GM18873 (cell line): ENCODE results near the gene COL10A1.

Experiments used
- ATAC-seq: cut with Tn5 transposase; IDR thresholded peaks from one replicate; pipeline ENCODE4 v1.9.1; 2021; ENCODE audit warnings: mild to moderate bottlenecking, moderate library complexity, moderate number of reproducible peaks; ENCODE audit not compliant: unreplicated experiment, low FRiP score

The COL10A1 gene

DNA sequence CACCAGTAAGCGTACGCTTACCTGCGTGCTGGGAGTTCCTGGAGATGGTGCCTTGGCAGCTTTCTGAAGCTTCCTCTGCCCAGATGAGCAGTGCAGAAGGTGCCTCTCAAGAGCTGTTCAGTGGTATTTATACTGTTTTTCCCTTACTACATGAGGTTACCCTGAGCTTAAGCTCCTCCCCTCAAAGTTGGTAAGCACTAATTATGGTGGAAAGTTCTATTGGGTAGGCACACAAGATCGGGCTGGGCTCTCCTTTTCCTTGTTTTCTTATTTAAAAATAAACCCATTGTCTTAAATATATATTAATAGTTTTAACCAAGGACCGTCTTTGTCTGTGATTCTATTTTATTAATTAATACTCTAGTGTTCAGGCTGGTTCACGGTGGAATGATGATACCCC, at the start of gene COL10A1:
COL10A1 (minus strand) TSS at position 101 of the 400 bp plus-strand sequence. CDS start 640 bp downstream, outside the sequence.
- ATAC-seq, result no peak

DNA sequence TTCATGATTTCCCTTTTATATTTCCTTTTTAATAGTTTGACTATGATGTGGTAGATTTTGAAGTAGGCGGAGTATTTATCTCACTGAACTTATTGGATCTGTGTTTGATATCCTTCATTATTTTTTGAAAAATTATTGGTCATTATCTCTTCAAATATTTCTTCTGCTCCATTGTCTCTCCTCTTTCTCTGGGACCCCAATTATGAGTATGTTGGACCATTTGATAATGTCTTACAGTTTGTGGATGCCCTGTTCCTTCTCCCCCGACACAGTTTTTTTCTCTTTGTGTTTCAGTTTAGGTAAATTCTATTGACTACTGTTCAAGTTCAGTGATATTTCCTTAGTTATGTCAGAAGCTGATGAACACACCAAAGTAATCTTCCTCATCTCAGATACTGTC, 49.4 kb upstream of the COL10A1 start:
- ATAC-seq, result no peak

DNA sequence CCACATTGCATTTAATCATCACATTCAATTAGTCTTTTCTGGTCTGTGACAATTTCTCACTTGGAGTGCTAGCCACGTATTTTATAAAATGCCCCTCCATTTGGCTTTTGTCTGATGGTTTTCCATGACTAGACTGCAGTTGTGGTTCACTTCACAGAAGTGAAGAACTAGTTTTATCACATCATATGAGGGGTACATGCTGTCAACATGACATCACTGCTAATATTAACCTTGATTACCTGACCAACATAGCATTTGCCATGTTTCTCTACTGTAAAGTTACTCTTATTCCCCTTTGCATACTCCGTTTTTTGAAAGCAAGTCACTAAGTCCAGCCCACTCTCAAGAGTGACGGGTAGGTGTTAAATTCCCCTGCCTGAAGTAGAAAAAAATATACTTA, 48.0 kb upstream of the COL10A1 start:
- no peak for ATAC-seq

- ATAC-seq, result no peak
Observed at GRCh38 chr6:116170358-116171057, 44.6 kb upstream of the COL10A1 start.

GRCh38 chr6:116169880-116170279, 43.9 kb upstream of the COL10A1 start:
- no peak for ATAC-seq

- ATAC-seq, result no peak
Observed at GRCh38 chr6:116168148-116168547, 42.2 kb upstream of the COL10A1 start.

DNA sequence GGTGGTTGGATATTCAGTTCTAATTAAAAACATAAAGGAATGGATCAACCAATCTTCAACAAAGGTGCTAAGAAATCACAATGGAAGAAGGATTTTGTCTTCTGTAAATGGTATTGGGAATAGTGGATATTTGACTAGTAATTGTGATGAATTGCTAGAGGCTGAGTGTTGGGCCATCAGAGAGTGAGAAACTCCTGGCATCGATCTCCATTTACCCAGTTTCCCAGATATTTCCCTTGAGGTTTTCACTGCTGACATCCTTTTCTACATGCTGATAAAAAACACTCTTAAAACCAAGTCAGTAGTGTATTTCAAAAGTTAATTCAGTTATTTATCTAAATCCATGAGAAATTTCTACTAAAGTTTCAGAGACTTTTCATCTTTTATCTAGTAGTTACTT, 40.4 kb upstream of the COL10A1 start:
- ATAC-seq, result no peak

DNA sequence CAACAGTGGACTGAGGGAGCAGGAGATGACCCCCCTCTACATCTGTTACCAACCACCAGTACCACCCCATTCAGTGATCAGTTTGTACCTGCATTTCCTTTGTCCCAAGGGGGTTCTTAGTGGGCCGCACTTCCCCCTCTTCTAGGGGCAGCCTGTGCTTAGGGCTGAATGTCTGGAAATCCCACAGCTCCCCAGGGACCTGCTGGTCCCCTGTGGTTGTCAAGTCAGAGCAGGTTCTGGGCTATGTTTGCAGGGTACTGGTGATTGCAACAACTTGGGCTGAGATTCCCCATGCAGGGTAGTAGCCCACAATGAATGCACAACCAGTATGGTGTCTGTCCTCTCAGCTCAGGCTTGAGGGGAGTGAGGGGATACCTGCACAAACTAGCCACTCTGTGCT, 39.7 kb upstream of the COL10A1 start:
- peak; percentile 85 for ATAC-seq

- ATAC-seq, result peak; percentile 78
Observed at GRCh38 chr6:116159782-116160524, 34.0 kb upstream of the COL10A1 start.

DNA sequence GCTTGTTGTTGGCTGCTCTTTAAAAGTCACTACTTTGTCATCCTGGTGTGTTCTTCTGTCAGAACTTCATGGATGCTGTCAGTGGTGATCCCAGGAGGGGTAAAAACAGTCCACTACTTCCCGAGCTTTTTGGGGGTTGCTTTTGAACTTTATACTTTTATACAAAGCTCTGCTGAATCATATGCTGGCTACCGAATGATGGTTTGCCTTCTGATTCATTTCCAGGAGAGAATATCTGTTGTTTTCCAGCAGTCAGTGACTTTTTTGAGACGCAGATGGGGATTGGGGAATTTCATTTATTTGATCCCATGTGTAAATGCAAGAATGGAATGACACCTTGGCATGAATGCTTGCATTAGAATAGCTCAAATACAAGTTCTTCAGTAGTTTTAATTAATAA, 32.7 kb upstream of the COL10A1 start:
- ATAC-seq, result no peak

- ATAC-seq, result no peak
Observed at GRCh38 chr6:116157391-116157790, 31.5 kb upstream of the COL10A1 start.

GRCh38 chr6:116156405-116157326, 30.7 kb upstream of the COL10A1 start:
- ATAC-seq, result no peak

- no peak for ATAC-seq
Observed at GRCh38 chr6:116154887-116155286, 29.0 kb upstream of the COL10A1 start.

GRCh38 chr6:116152620-116153019, 26.7 kb upstream of the COL10A1 start:
- ATAC-seq, result no peak

- ATAC-seq, result no peak
Observed at GRCh38 chr6:116145803-116146675, 20.1 kb upstream of the COL10A1 start.

DNA sequence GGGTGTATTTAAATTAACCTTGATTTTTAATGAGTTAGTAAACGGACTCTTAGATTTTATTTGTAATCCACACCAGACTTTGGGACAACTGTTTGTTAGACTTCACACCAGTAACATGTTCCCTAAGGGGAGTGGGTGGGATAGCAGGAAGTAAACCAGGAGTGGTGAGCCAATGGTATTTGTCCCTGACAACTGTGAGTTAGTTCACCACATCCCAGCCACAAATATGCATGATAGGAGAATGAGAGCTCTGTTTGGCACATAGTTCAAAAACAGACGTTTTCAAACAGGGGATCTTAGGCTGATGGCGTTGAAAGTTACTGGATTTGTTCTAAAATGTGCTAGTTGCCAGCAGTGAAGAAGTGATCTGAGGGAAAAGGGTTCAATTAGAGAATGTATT, 18.7 kb upstream of the COL10A1 start:
- no peak for ATAC-seq

GRCh38 chr6:116139917-116140316, 14.0 kb upstream of the COL10A1 start:
- no peak for ATAC-seq

DNA sequence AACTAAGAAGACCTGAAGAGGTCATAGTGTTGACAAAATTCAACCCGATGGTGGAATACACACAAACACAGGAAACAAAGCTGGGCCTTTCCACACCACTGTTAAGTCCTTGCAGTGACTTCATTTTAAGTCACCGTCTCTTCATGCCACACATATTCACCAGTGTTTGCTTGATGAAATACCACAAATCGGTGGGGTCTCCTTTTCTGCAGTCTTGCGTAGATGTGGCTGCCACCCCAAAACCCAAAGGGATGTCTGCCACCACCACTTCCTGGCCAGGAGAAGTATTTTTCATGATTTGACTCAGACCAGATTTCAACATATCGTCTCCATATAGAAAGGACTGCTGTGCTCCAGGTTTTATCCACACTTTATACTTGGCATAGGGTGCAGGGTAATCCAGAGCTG, 11.0 kb upstream of the COL10A1 start:
- ATAC-seq, result no peak

DNA sequence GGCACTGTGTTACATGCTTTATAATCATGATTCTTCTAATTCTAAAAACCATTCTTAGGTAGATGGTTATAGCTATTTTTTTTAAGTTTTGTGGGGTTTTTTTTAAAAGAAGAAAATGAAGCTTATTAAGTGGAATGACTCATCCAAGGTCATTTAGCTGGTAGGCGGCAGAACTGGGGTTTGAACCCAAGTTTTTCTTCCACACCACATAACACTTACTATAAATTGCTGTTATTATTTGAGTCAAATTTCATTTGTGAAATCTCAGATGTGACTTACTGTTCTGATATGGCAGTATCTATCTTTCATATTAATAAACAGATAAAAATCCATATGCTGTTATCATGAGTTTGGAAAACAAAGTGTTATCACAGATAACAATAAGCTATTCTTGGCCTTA, 10.4 kb upstream of the COL10A1 start:
- no peak for ATAC-seq

- no peak for ATAC-seq
Observed at GRCh38 chr6:116133453-116133852, 7.5 kb upstream of the COL10A1 start.
